Measurements from ENCODE around the gene C5orf15. TPM values are rescaled to one million over a fixed set of nuclear protein-coding genes. Genes with fewer than 3 reads are reported as not detected.

Gene C5orf15
- total RNA-seq, 2 donors from 2014 or later: 12.1 to 13.5 TPM

DNA sequence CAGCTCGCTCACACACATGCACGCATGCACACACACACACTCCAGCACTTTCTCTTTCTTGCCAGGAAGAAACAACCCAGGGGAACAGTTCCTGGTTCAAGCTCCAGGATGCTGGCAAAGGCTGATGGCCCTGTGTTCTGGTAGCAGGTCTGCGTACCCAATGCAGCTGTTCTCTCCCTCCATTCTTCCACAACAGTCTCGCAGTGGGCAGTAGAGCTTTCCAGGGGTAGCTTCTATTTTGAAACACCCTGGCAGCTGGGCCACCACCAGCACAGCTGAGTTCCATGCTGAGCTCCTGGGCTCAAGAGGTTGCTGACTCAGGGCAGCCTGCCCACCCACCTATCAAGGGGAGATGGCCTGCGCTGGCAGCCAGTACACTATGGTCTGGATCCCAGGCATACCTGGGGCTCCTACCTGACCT, 31.7 kb upstream of the C5orf15 start:
- Mint-ChIP-seq H3K4me1 (peaks cover 42% of the 10 kb centered on the region), H3K4me3 (no peak overlapping the region), H3K27me3 (no peaks in the 10 kb centered on the region), H3K27ac (peak overlapping the region; percentile 75), H3K36me3 (ENCODE audit: low read depth) (no peaks in the 10 kb centered on the region)
- ATAC-seq (no peak), DNase-seq (no peak)
- no peaks in the 10 kb centered on the region for H3K9me3 ChIP-seq (ENCODE audit: control insufficient read depth, low read length, poor library complexity, severe bottlenecking)

DNA sequence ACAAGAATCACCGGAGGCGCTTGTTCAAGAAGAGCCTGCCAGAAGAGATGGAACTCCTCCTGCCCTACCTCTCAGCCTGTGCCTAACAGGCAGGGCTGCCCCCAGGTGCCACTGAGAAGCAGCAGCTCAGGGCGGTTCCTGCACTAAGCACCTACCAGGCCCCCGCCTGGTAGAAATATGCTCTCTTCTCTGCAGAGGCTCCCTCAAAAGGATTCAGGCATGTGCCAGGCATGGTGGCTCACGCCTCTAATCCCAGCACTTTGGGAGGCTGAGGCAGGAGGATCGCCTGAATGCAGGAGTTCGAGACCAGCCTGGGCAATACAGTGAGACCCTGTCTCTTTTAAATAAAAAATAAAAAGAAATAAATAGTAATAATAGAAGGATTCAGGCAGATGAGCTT, 30.4 kb upstream of the C5orf15 start:
- H3K36me3 Mint-ChIP-seq (ENCODE audit: low read depth): no peaks in the 10 kb centered on the region
- DNase-seq (no peak), ATAC-seq (no peak)
- H3K4me3 Mint-ChIP-seq: no peak overlapping the region
- peak overlapping the region; percentile 75 for H3K27ac Mint-ChIP-seq
- no peaks in the 10 kb centered on the region for H3K9me3 ChIP-seq (ENCODE audit: control insufficient read depth, low read length, poor library complexity, severe bottlenecking)
- peaks cover 51% of the 10 kb centered on the region for H3K4me1 Mint-ChIP-seq
- no peaks in the 10 kb centered on the region for H3K27me3 Mint-ChIP-seq

GRCh38 chr5:133998042-133998441, 29.6 kb upstream of the C5orf15 start:
- Mint-ChIP-seq H3K4me3 (no peak overlapping the region), H3K4me1 (peaks cover 45% of the 10 kb centered on the region), H3K36me3 (ENCODE audit: low read depth) (no peaks in the 10 kb centered on the region), H3K27ac (peak overlapping the region; percentile 41), H3K27me3 (no peaks in the 10 kb centered on the region)
- no peak for ATAC-seq
- no peak for DNase-seq
- H3K9me3 ChIP-seq (ENCODE audit: control insufficient read depth, low read length, poor library complexity, severe bottlenecking): no peaks in the 10 kb centered on the region

DNA sequence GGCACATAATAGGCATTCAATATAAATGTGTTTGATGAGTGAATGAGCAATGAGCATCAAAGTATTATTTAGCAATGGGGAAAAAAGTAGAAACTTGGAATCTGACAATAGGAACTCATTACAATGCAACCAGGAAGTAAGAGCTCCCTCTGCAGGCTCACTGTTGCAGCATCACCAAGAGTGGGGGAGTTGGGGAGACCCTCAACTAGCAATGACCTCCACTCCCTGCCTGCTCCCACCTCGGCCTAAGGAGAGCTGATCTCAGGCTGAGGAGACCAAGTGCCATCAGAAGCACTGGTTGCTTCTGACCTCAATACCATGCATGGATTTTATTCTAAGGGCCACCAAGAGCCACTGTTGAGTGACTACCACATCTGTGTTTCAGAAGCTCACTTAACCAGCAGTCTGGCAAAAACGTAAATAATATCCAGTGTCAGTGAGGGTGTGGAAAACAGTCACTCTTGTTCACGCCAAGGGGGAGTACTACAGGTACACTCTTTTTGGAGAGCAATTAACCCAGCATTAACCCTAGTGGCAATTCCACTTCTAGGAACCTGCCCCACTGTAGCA, 28.3 kb upstream of the C5orf15 start:
- Mint-ChIP-seq H3K4me3 (no peak overlapping the region), H3K4me1 (peaks cover 38% of the 10 kb centered on the region), H3K36me3 (ENCODE audit: low read depth) (no peaks in the 10 kb centered on the region), H3K27me3 (no peaks in the 10 kb centered on the region), H3K27ac (no peak overlapping the region)
- DNase-seq (no peak), ATAC-seq (peak; percentile 47)
- H3K9me3 ChIP-seq (ENCODE audit: control insufficient read depth, low read length, poor library complexity, severe bottlenecking): no peaks in the 10 kb centered on the region

GRCh38 chr5:133995883-133996563, 27.6 kb upstream of the C5orf15 start:
- no peak for DNase-seq
- Mint-ChIP-seq H3K4me3 (no peak overlapping the region), H3K36me3 (ENCODE audit: low read depth) (no peaks in the 10 kb centered on the region), H3K27ac (peak overlapping the region; percentile 72), H3K27me3 (no peaks in the 10 kb centered on the region), H3K4me1 (peaks cover 33% of the 10 kb centered on the region)
- ATAC-seq: no peak
- no peaks in the 10 kb centered on the region for H3K9me3 ChIP-seq (ENCODE audit: control insufficient read depth, low read length, poor library complexity, severe bottlenecking)

DNA sequence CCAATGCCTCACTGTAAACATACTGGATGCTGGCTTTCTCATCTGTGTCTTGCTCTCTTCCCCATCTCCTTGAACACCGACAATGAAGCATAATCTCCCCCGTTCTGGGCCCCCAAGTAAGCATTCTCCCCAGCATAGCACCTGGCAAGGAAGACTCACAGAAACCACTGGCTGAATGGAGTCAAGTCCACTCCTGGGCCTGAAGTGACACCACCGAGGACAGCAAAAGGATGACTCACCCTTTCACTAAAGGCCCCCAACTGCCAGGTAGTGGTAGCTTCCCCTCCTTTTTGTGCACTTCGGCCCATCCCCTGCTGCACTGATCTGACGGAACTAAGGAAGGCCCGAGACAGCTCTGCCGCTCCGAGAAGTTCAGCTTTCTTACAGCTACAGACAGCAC, 26.9 kb upstream of the C5orf15 start:
- peaks cover 31% of the 10 kb centered on the region for H3K4me1 Mint-ChIP-seq
- no peak overlapping the region for H3K4me3 Mint-ChIP-seq
- no peaks in the 10 kb centered on the region for H3K9me3 ChIP-seq (ENCODE audit: control insufficient read depth, low read length, poor library complexity, severe bottlenecking)
- DNase-seq (no peak), ATAC-seq (no peak)
- peak overlapping the region; percentile 72 for H3K27ac Mint-ChIP-seq
- no peaks in the 10 kb centered on the region for H3K27me3 Mint-ChIP-seq
- no peaks in the 10 kb centered on the region for H3K36me3 Mint-ChIP-seq (ENCODE audit: low read depth)

- peaks cover 29% of the 10 kb centered on the region for H3K4me1 Mint-ChIP-seq
- no peak for ATAC-seq
- H3K36me3 Mint-ChIP-seq (ENCODE audit: low read depth): no peaks in the 10 kb centered on the region
These were observed 26.5 kb upstream of the C5orf15 start for GRCh38 chr5:133994990-133995333.

GRCh38 chr5:133994297-133994989, 26.0 kb upstream of the C5orf15 start:
- no peak for ATAC-seq
- Mint-ChIP-seq H3K36me3 (ENCODE audit: low read depth) (no peaks in the 10 kb centered on the region), H3K27ac (peak overlapping the region; percentile 72), H3K27me3 (no peaks in the 10 kb centered on the region), H3K4me1 (peaks cover 25% of the 10 kb centered on the region), H3K4me3 (no peak overlapping the region)
- H3K9me3 ChIP-seq (ENCODE audit: control insufficient read depth, low read length, poor library complexity, severe bottlenecking): no peaks in the 10 kb centered on the region
- no peak for DNase-seq

More at GRCh38 chr5:133994990-133995333, 26.5 kb upstream of the C5orf15 start:
- H3K27ac Mint-ChIP-seq: peak overlapping the region; percentile 72
- no peaks in the 10 kb centered on the region for H3K9me3 ChIP-seq (ENCODE audit: control insufficient read depth, low read length, poor library complexity, severe bottlenecking)
- DNase-seq: no peak
- H3K4me3 Mint-ChIP-seq: no peak overlapping the region
- H3K27me3 Mint-ChIP-seq: no peaks in the 10 kb centered on the region

GRCh38 chr5:133993185-133993936, 24.9 kb upstream of the C5orf15 start:
- H3K27me3 Mint-ChIP-seq: no peaks in the 10 kb centered on the region
- no peak overlapping the region for H3K4me3 Mint-ChIP-seq
- H3K36me3 Mint-ChIP-seq (ENCODE audit: low read depth): no peaks in the 10 kb centered on the region
- peak overlapping the region; percentile 53 for H3K27ac Mint-ChIP-seq
- no peaks in the 10 kb centered on the region for H3K9me3 ChIP-seq (ENCODE audit: control insufficient read depth, low read length, poor library complexity, severe bottlenecking)
- no peak for ATAC-seq
- DNase-seq: no peak
- peaks cover 20% of the 10 kb centered on the region for H3K4me1 Mint-ChIP-seq

GRCh38 chr5:133992429-133993155, 24.2 kb upstream of the C5orf15 start:
- Mint-ChIP-seq H3K36me3 (ENCODE audit: low read depth) (no peaks in the 10 kb centered on the region), H3K4me1 (peaks cover 19% of the 10 kb centered on the region), H3K27me3 (no peaks in the 10 kb centered on the region), H3K27ac (peak overlapping the region; percentile 53), H3K4me3 (no peak overlapping the region)
- no peak for ATAC-seq
- H3K9me3 ChIP-seq (ENCODE audit: control insufficient read depth, low read length, poor library complexity, severe bottlenecking): no peaks in the 10 kb centered on the region
- DNase-seq: no peak

DNA sequence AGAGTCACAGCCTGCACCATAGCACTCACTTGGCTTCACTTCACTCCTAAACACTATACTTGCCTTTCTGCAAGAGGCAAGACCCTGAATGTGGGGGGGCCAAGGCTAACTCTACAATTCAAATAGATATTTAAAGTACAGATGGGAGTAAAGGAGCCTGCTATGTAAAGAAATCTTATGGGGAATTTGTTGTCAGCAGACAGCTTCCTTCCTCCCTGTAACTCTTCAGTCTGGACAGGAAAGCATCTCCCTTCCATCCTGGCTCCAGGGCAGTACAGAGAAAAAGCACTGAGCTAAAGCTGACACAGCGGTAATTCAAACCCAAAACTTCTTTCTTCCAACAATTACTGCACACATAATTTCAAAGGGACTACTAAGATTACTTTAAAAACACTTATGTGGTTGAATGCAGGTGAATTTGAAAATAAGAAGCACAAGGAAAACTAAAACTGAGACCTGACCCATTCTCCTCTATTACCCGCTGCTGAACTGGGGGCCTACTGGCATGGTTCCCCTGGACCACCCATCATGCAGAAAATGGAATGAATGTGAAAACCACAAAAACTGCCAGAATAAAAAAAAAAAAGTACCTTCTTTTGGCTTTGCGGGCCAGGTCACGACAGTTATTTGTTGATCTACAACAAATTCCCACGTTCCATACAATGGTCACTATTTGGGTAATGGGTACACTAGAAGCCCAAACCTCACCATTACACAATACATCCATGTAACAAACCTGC, 22.9 kb upstream of the C5orf15 start:
- Mint-ChIP-seq H3K36me3 (ENCODE audit: low read depth) (no peaks in the 10 kb centered on the region), H3K4me3 (no peak overlapping the region), H3K27ac (peak overlapping the region; percentile 24), H3K27me3 (no peaks in the 10 kb centered on the region), H3K4me1 (peaks cover 17% of the 10 kb centered on the region)
- no peak for ATAC-seq
- no peak for DNase-seq
- H3K9me3 ChIP-seq (ENCODE audit: control insufficient read depth, low read length, poor library complexity, severe bottlenecking): no peaks in the 10 kb centered on the region

DNA sequence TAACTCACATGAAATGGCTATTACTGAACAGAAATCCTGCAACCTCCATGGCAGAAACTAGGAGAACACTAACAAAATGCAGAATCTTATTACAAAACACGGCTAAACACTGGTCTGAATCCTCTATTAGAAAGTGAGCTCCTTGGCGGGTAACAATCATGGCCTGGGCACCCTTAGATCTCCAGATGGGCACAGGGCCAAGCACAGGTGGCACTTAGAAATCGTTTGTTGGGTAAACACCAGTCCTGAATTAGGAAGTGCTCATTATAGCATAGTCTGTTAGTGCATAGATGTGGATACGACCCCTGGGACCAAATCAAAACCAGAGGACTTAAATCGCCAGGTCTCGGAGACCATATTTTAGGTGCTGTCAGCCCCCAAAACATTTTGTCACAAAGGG, 22.0 kb upstream of the C5orf15 start:
- Mint-ChIP-seq H3K27ac (no peak overlapping the region), H3K36me3 (ENCODE audit: low read depth) (no peaks in the 10 kb centered on the region), H3K4me1 (peaks cover 17% of the 10 kb centered on the region), H3K4me3 (no peak overlapping the region), H3K27me3 (no peaks in the 10 kb centered on the region)
- H3K9me3 ChIP-seq (ENCODE audit: control insufficient read depth, low read length, poor library complexity, severe bottlenecking): no peaks in the 10 kb centered on the region
- DNase-seq: no peak
- no peak for ATAC-seq

Measured in T-helper 17 cell (primary cell).